ENCODE data around the gene THOC7. TPM values are rescaled to one million over a fixed set of nuclear protein-coding genes. Genes with fewer than 3 reads are reported as not detected.

Gene THOC7
- total RNA-seq, 1 donor from 2014 or later, result 67.3 TPM

- no peak overlapping the region for H3K4me3 ChIP-seq (ENCODE audit: low read depth, low read length)
- DNase-seq (ENCODE audit: low read depth), result no peak
- TF ChIP-seq CTCF (conservative IDR thresholded peaks at IDR 0.05; ENCODE audit: low read depth, low read length), result no peak
These were observed 14.9 kb upstream of the THOC7 start for GRCh38 chr3:63878394-63879060.

GRCh38 chr3:63877737-63878393 lies 14.3 kb upstream of the THOC7 start:
- no peak for DNase-seq (ENCODE audit: low read depth)
- H3K4me3 ChIP-seq (ENCODE audit: low read depth, low read length), result no peak overlapping the region
- no peak for TF ChIP-seq CTCF (conservative IDR thresholded peaks at IDR 0.05; ENCODE audit: low read depth, low read length)

- H3K4me3 ChIP-seq (ENCODE audit: low read depth, low read length), result no peak overlapping the region
- no peak for TF ChIP-seq CTCF (conservative IDR thresholded peaks at IDR 0.05; ENCODE audit: low read depth, low read length)
- no peak for DNase-seq (ENCODE audit: low read depth)
These were observed 12.7 kb upstream of the THOC7 start for GRCh38 chr3:63876260-63876659.

- H3K4me3 ChIP-seq (ENCODE audit: low read depth, low read length), result no peak overlapping the region
- DNase-seq (ENCODE audit: low read depth), result no peak
- no peak for TF ChIP-seq CTCF (conservative IDR thresholded peaks at IDR 0.05; ENCODE audit: low read depth, low read length)
These were observed 11.9 kb upstream of the THOC7 start for GRCh38 chr3:63875510-63875909.

- DNase-seq (ENCODE audit: low read depth), result no peak
- no peak overlapping the region for H3K4me3 ChIP-seq (ENCODE audit: low read depth, low read length)
- no peak for TF ChIP-seq CTCF (conservative IDR thresholded peaks at IDR 0.05; ENCODE audit: low read depth, low read length)
These were observed 11.2 kb upstream of the THOC7 start for GRCh38 chr3:63874769-63875168.

- TF ChIP-seq CTCF (conservative IDR thresholded peaks at IDR 0.05; ENCODE audit: low read depth, low read length), result no peak
- H3K4me3 ChIP-seq (ENCODE audit: low read depth, low read length), result no peak overlapping the region
- no peak for DNase-seq (ENCODE audit: low read depth)
These were observed 8.7 kb upstream of the THOC7 start for GRCh38 chr3:63872135-63872924.
